GM21576 (cell line): ENCODE results near the gene ANXA7.
A peak's percentile ranks its signal among the peaks of the same experiment; 100 is the strongest.

ENCODE experiments used
- ATAC-seq: cut with Tn5 transposase; IDR thresholded peaks from one replicate; pipeline ENCODE4 v1.9.1; 2021; ENCODE audit warnings: mild to moderate bottlenecking, moderate library complexity; ENCODE audit not compliant: unreplicated experiment

The ANXA7 gene

GRCh38 chr10:73413528-73414229 is at the start of gene ANXA7:
Gene ANXA7, minus strand, starts transcription at chr10:73414058. Its CDS starts 13,202 bp downstream, at chr10:73400856.
- ATAC-seq = peak; percentile 88

- ATAC-seq = no peak
Measured at GRCh38 chr10:73460897-73461296, 47.0 kb upstream of the ANXA7 start.

- ATAC-seq = no peak
Measured at GRCh38 chr10:73459683-73460314, 45.9 kb upstream of the ANXA7 start.

- ATAC-seq = no peak
Measured at GRCh38 chr10:73456187-73456890, 42.5 kb upstream of the ANXA7 start.

- no peak for ATAC-seq
Measured at GRCh38 chr10:73449113-73449512, 35.3 kb upstream of the ANXA7 start.

- ATAC-seq = no peak
Measured at GRCh38 chr10:73448384-73448783, 34.5 kb upstream of the ANXA7 start.

- no peak for ATAC-seq
Measured at GRCh38 chr10:73446926-73447325, 33.1 kb upstream of the ANXA7 start.

- ATAC-seq = no peak
Measured at GRCh38 chr10:73444457-73444856, 30.6 kb upstream of the ANXA7 start.

GRCh38 chr10:73439605-73440312 is 25.9 kb upstream of the ANXA7 start:
- ATAC-seq = no peak

- no peak for ATAC-seq
Measured at GRCh38 chr10:73439055-73439454, 25.2 kb upstream of the ANXA7 start.

GRCh38 chr10:73433538-73433867 is 19.6 kb upstream of the ANXA7 start, which contains the start of gene MSS51:
Gene MSS51, minus strand, starts transcription at chr10:73433561. Its CDS starts 5,277 bp downstream, at chr10:73428284.
- no peak for ATAC-seq

- no peak for ATAC-seq
Measured at GRCh38 chr10:73432646-73433537, 19.0 kb upstream of the ANXA7 start.

- ATAC-seq = no peak
Measured at GRCh38 chr10:73426318-73426717, 12.5 kb upstream of the ANXA7 start.

GRCh38 chr10:73424478-73424877 is 10.6 kb upstream of the ANXA7 start:
- ATAC-seq = no peak

GRCh38 chr10:73423309-73423708 is 9.5 kb upstream of the ANXA7 start:
- no peak for ATAC-seq

- ATAC-seq = no peak
Measured at GRCh38 chr10:73416571-73416970, 2.7 kb upstream of the ANXA7 start.

- ATAC-seq = peak; percentile 29
Measured at GRCh38 chr10:73414230-73414945, 530 bp upstream of the ANXA7 start.

GRCh38 chr10:73413108-73413527 is 740 bp downstream of the ANXA7 start:
- peak; percentile 18 for ATAC-seq

- no peak for ATAC-seq
Measured at GRCh38 chr10:73410897-73411296, 3.0 kb downstream of the ANXA7 start.
